T-helper 22 cell (primary cell): ENCODE results near the gene LRRC23.

ENCODE experiments used
- DNase-seq: peaks from one replicate; pipeline ENCODE4 v3.0.0-alpha.2; 2020; ENCODE audit warnings: low read depth

Gene LRRC23

DNA sequence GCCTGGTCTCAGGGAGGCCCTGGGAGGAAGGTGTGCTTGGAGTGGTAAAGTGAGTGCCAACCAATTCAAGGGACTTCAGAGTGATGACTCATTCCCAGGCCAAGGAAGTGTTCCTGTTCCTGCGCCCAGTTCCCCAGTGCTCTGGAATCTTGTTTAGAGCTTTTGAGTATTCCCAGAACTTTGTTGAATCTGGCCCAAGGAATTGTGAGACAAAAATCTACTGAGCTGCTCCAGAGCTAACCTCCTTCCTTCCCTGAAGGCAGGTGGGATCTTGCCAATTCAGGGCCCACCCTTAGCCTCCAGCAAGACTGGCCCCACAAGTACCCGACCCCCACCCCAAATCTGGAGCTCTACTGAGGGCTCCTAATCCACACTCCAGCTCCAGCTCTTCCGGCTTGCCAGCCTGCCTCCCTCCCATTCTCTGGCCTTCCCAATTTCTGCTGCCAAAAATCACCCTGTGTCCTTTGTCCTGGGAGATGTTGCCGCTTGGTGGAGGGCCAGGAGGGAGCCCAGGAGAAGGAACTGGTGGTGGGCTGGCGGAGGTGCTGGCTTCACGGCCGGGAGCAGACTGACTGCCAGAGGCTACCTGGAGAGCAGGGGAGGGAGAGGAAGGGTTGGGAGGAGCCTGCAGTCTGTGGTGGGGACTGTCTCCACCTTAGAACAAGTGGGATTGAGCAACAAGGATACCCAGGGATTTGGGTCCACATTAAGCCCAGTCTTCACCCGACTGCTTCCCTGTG, 21.1 kb downstream of the LRRC23 start:
- no peak for DNase-seq

DNA sequence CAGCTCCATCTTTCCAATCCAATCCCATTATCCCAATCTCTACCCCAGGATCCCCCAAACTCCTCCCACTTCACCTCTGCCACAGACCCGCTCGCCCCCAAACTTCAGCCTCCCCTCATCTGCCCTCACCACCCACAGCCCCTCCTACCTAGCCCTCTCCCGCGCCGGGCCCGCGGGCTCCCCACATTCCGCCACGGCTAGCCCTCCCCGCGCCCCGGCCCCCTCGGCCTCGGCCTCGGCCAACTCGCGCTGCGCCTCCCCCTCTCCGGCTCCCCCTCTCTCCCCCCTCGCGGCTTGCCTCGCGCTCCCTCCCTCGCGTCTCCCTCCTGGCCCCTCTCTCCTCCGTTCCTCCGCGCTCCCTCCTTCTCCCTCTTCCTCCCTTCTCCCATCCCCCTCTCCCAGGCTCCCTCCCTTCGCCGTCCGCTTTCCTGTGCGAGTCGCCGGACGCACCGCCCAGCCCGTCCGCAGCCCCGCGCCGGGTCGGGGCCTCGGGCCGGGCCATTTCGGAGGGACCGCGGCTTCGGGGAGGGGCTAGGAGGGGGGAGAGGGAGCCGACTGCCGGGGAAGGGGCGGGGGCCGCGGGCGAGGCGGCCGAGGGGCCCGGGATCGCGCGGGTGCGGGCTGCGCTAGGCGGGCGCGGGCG, 22.9 kb downstream of the LRRC23 start, which contains the start of gene ATN1:
ATN1 (plus strand) TSS at position 581 of the 643 bp plus-strand sequence. CDS start 6,043 bp downstream, outside the sequence.
- no peak for DNase-seq

DNA sequence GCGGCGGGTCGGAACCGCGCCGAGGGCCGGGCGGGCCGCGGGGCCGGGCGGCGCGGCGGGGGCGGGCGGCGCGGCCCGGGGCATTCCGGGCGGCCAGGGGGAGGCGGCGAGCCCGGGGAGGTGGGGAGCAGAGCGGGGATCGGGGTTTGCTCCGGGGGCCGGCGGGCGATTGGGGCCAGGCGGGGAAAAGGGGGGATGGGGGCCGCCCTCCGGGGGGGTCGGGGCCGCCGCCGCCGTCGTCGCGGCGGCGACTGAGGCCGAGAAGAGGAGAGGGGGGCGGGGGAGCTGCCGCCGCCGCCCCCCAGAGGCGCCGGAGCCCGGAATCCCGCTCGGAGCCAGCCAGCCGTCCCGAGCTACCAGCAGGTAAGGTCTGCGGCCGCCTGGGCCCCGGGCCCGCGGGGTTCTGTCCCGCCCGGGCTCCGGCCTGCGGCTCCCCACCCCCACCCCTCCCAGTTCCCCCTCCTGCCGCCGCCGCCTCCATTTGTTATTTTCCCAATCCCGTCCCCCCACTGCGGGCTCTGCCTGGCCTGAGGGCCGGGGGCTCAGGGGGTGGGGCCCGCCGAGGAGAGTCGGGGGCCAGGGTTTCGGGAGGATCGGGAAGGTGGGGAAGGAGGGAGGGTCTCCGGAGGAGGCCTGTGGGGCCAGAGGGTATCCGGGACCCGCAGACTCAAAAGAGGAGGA, 23.5 kb downstream of the LRRC23 start:
- DNase-seq = no peak

DNA sequence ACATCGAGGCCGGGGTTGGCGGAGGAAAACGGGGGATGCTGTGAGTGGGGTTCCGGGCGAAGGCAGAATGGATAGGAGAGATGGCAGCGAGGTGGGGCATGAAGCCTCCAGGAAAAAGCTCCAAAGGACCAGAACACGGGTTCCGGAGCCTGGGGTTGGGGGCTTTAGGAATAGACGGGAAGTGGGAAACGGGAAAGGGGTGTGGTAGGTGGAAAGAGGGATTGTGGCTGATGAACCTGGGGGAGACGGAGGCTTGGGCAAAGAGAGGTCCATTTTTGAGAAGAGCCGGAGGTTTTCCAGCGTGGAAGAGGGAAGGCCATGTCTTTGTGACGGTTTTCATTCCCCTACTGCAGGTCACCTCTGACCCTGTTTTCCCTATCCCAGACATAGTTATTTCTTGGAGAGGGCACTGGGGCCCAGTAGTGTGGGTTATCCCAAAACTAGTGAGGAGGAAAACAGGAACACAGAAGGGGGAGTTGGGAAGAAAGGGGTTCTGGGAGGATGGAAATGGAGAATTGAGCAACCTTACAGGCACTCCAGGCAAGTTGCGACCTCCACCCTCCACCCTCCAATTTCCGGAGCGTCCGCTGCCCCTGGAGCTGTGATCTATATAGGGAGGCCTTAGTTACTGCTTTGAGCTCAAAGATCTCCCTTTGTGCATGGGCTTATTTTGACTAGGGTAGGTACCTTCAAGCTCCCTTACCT, 24.2 kb downstream of the LRRC23 start:
- DNase-seq = no peak

DNA sequence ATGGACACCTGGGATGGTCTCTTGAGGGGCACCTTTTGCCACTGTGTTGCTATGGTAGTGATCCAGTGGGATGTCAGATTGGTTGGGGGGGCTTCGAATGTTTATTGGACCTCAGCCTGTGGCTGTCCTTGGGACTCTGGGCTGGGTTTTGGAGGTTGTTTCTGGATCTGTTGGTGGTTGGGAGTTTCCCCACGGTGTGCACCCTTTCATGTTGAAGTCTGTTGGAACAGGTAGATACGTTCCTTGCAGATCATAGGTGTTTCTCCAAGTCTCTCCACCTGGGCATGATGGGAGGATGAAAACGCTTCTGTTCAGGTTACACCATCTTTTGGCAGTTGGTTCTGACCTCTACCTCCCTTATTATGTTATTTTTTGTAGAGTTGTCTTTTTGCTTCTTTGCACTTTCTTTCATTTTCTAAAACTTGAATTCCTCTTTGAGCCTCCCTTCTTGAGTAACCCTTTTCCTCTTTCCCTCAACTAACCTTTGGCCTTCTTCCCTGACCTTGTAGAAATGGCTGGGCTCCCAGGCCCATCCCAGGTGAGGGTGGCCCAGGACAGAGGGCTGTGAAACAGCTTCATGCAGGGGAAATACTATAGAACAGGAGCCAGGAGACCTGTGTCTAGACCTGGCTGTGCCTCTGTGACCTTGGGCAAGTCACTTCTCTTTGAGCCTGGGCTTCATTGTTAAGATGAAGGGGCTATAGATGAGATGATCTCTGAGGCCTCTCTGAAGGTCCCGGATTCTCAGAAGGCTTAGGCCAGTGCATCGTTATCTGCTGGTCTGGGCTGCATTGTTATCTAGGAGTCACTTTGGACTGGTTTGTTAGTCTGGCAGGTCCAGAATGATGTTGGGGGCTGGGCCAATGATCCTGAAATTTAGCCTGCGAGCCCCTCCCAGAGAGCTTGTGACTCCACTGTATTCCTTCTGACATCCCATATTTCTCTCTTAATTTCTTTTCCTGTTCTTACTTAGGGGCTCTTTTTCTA, 25.1 kb downstream of the LRRC23 start:
- no peak for DNase-seq

DNA sequence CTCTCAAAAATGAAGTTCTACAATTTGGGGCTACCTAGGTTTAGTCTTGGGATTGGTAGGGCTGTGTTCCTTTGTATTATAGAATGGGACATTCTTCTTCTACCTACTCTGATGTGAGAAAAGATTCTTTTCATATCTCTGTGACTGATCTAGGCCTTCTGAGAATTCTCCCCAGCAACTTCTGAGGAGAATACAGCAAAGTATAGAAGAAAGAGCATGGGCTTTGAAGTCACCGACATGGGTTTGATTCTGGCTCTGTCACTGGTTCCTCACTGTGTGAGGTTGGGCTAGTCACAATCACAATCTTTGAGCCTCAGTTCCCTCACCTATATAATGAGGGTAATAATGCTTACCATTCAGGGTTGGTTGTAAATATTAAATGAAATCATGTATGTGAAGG, 28.1 kb downstream of the LRRC23 start:
- DNase-seq = no peak

DNA sequence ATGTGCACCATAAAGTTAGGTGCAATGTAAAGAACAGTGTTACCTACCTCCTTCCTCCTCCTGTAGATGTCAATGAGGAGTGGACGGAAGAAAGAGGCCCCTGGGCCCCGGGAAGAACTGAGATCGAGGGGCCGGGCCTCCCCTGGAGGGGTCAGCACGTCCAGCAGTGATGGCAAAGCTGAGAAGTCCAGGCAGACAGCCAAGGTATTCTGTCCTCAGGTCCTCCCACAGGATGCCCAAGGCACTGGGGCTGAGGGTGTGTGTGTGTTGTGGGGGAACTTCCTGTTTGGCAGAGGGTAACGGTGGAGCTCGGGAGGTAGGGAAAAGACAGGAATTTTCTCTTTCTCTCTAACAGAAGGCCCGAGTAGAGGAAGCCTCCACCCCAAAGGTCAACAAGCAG, 29.5 kb downstream of the LRRC23 start:
- no peak for DNase-seq

DNA sequence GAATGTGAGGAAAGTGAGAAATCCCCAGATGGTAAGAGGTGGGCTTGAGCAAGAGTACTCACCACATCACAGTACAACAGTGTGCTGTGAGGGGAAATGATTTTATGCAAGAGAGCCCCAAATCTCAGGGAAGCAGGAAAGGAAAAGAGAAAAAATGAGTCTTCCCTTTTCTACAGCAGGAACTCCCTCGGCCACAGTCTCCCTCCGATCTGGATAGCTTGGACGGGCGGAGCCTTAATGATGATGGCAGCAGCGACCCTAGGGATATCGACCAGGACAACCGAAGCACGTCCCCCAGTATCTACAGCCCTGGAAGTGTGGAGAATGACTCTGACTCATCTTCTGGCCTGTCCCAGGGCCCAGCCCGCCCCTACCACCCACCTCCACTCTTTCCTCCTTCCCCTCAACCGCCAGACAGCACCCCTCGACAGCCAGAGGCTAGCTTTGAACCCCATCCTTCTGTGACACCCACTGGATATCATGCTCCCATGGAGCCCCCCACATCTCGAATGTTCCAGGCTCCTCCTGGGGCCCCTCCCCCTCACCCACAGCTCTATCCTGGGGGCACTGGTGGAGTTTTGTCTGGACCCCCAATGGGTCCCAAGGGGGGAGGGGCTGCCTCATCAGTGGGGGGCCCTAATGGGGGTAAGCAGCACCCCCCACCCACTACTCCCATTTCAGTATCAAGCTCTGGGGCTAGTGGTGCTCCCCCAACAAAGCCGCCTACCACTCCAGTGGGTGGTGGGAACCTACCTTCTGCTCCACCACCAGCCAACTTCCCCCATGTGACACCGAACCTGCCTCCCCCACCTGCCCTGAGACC, 31.0 kb downstream of the LRRC23 start:
- DNase-seq = no peak

DNA sequence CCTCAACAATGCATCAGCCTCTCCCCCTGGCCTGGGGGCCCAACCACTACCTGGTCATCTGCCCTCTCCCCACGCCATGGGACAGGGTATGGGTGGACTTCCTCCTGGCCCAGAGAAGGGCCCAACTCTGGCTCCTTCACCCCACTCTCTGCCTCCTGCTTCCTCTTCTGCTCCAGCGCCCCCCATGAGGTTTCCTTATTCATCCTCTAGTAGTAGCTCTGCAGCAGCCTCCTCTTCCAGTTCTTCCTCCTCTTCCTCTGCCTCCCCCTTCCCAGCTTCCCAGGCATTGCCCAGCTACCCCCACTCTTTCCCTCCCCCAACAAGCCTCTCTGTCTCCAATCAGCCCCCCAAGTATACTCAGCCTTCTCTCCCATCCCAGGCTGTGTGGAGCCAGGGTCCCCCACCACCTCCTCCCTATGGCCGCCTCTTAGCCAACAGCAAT, 31.6 kb downstream of the LRRC23 start:
- DNase-seq = no peak

DNA sequence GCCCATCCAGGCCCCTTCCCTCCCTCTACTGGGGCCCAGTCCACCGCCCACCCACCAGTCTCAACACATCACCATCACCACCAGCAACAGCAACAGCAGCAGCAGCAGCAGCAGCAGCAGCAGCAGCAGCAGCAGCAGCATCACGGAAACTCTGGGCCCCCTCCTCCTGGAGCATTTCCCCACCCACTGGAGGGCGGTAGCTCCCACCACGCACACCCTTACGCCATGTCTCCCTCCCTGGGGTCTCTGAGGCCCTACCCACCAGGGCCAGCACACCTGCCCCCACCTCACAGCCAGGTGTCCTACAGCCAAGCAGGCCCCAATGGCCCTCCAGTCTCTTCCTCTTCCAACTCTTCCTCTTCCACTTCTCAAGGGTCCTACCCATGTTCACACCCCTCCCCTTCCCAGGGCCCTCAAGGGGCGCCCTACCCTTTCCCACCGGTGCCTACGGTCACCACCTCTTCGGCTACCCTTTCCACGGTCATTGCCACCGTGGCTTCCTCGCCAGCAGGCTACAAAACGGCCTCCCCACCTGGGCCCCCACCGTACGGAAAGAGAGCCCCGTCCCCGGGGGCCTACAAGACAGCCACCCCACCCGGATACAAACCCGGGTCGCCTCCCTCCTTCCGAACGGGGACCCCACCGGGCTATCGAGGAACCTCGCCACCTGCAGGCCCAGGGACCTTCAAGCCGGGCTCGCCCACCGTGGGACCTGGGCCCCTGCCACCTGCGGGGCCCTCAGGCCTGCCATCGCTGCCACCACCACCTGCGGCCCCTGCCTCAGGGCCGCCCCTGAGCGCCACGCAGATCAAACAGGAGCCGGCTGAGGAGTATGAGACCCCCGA, 32.2 kb downstream of the LRRC23 start:
- DNase-seq = no peak

DNA sequence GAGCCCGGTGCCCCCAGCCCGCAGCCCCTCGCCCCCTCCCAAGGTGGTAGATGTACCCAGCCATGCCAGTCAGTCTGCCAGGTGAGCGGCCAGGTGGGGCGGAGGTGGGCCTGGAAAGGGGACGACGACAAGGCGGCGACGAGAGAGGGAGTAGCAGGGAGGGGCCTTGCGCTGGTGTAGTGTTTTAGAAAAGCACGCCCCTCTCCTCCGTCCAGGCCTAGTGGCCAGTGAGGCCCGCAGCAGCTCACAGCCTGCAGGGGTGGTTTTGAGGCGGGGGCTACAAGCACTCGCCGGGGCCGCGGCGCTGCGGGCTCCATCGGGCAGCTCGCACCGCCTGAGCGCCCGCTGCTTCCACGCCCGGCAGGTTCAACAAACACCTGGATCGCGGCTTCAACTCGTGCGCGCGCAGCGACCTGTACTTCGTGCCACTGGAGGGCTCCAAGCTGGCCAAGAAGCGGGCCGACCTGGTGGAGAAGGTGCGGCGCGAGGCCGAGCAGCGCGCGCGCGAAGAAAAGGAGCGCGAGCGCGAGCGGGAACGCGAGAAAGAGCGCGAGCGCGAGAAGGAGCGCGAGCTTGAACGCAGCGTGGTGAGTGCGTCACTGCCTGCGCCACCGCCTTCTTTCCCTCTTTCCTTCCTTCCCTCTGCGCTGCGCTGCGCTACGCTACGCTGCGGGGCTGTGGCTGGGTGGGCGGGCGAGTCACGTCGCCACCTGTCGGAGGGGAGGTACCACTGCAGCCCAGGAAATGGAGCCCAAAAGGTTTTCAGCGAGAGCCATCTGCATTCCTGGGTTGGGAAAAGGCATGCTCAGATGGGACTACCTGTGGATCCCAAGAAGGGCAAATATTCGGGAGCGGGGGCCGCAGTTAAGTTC, 33.1 kb downstream of the LRRC23 start:
- DNase-seq = peak; percentile 91

DNA sequence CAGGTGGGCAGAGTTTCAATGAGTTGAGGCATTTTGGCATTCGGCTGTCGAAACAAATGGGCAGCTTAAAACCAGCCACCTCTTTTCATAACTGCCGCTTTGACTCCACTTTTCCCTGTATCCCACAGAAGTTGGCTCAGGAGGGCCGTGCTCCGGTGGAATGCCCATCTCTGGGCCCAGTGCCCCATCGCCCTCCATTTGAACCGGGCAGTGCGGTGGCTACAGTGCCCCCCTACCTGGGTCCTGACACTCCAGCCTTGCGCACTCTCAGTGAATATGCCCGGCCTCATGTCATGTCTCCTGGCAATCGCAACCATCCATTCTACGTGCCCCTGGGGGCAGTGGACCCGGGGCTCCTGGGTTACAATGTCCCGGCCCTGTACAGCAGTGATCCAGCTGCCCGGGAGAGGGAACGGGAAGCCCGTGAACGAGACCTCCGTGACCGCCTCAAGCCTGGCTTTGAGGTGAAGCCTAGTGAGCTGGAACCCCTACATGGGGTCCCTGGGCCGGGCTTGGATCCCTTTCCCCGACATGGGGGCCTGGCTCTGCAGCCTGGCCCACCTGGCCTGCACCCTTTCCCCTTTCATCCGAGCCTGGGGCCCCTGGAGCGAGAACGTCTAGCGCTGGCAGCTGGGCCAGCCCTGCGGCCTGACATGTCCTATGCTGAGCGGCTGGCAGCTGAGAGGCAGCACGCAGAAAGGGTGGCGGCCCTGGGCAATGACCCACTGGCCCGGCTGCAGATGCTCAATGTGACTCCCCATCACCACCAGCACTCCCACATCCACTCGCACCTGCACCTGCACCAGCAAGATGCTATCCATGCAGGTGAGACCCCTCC, 34.0 kb downstream of the LRRC23 start:
- no peak for DNase-seq

DNA sequence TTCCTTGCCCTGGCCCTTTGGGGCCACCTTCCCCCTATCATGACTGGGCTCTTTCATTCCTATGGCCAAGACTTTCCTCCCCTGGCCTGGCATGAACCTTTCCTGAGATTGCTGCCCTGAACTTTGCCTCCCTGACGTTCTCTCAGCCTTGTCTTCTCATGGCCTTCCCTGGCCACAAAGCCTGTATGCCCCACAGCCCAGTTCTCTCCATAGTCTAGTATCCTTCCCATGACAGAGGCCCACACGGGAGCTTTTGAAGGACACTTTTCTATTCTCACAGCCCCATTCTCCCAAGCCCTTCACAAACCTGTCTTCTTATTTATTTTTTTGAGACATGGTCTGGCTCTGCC, 34.5 kb downstream of the LRRC23 start:
- no peak for DNase-seq

DNA sequence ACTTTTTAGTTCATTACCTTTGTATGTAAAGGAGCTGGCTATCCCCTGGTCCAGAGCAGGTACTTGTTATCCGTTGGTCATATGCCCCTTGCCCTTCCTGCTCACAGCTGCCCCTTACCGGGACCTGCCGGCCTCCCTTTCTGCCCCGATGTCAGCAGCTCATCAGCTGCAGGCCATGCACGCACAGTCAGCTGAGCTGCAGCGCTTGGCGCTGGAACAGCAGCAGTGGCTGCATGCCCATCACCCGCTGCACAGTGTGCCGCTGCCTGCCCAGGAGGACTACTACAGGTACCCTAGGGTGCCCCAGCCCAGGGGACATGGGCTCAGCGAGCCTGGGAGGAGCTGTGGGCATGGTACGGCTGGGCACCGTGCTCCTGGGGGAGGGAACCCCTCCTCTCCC, 36.6 kb downstream of the LRRC23 start:
- no peak for DNase-seq

DNA sequence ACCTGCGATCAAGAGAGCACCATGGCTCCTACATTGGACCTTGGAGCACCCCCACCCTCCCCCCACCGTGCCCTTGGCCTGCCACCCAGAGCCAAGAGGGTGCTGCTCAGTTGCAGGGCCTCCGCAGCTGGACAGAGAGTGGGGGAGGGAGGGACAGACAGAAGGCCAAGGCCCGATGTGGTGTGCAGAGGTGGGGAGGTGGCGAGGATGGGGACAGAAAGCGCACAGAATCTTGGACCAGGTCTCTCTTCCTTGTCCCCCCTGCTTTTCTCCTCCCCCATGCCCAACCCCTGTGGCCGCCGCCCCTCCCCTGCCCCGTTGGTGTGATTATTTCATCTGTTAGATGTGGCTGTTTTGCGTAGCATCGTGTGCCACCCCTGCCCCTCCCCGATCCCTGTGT, 37.2 kb downstream of the LRRC23 start:
- DNase-seq = no peak

DNA sequence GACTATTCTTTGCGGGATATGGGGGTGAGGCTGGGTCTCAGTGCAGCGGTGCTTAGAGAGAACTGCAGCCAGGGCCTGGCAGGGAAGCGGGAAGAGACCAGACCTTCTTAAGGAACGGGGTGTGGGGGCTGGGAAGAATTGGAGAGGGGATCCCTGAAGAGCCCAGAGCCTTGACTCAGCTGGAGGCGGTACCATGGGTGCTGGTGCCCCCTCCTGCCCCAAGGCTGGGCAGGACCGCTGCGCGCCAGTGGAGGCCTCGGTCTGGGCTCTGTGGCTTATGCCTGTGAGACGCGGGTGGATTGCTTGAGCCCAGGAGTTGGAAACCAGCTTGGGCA, 37.7 kb downstream of the LRRC23 start:
- no peak for DNase-seq

DNA sequence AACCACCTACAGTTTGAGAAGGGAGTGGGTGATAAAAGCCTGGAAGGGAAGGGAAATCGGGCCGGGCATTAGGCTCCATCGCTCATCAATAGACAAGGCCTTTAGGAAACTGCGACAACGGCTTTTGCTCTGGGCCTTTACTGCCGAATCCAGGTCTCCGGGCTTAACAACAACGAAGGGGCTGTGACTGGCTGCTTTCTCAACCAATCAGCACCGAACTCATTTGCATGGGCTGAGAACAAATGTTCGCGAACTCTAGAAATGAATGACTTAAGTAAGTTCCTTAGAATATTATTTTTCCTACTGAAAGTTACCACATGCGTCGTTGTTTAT, 38.7 kb downstream of the LRRC23 start:
- peak; percentile 77 for DNase-seq
